ENCODE measurements around the gene CHN2. TPM values are rescaled to one million over a fixed set of nuclear protein-coding genes. Genes with fewer than 3 reads are reported as not detected.
A peak's percentile ranks its signal among the peaks of the same experiment; 100 is the strongest.

CHN2 gene
- polyA plus RNA-seq, 1 donor from 2014 or later, result 136 TPM

- peak overlapping the region; percentile 15 for H3K4me3 ChIP-seq (ENCODE audit: low read length)
- TF ChIP-seq CTCF (IDR thresholded peaks at IDR 0.05; ENCODE audit: poor library complexity, severe bottlenecking) (no peak), EZH2 (IDR thresholded peaks at IDR 0.05; ENCODE audit: borderline replicate concordance, insufficient read depth, low read length, poor library complexity, severe bottlenecking) (no peak), POLR2AphosphoS5 (IDR thresholded peaks at IDR 0.05) (no peak), RAD21 (conservative IDR thresholded peaks at IDR 0.05) (no peak), SMC3 (conservative IDR thresholded peaks at IDR 0.05; ENCODE audit: poor library complexity) (no peak), MXI1 (conservative IDR thresholded peaks at IDR 0.05; ENCODE audit: poor library complexity, severe bottlenecking) (no peak), REST (IDR thresholded peaks at IDR 0.05; ENCODE audit: borderline replicate concordance) (no peak), TAF1 (IDR thresholded peaks at IDR 0.05; ENCODE audit: low read depth) (no peak), EP300 (conservative IDR thresholded peaks at IDR 0.05; ENCODE audit: poor library complexity, severe bottlenecking) (no peak)
- no peaks in the 10 kb centered on the region for H3K27me3 ChIP-seq (ENCODE audit: insufficient read depth, low read depth, low read length)
Observed at GRCh38 chr7:29454464-29454863, 259.9 kb downstream of the CHN2 start.

GRCh38 chr7:29454899-29455451, 260.4 kb downstream of the CHN2 start:
- Histone ChIP-seq H3K9me2 (ENCODE audit: insufficient read depth, low read length) (no peaks in the 10 kb centered on the region), H3K4me2 (ENCODE audit: low read length) (no peak overlapping the region), H3K36me3 (ENCODE audit: insufficient read depth, low read length) (no peaks in the 10 kb centered on the region), H3K27ac (ENCODE audit: low read length) (peak overlapping the region; percentile 65), H3F3A (ENCODE audit: insufficient read depth, low read length, poor library complexity, severe bottlenecking) (peaks cover 4% of the 10 kb centered on the region), H3K9me3 (ENCODE audit: low read length) (no peaks in the 10 kb centered on the region), H4K20me1 (ENCODE audit: insufficient read depth) (no peaks in the 10 kb centered on the region), H3K9ac (ENCODE audit: low read length) (no peak overlapping the region), H3K4me3 (ENCODE audit: low read length) (peak overlapping the region; percentile 15), H3K27me3 (ENCODE audit: insufficient read depth, low read depth, low read length) (no peaks in the 10 kb centered on the region), H3K79me2 (replicated peaks; ENCODE audit: insufficient read depth, low read length) (no peaks in the 10 kb centered on the region), H2AFZ (ENCODE audit: low read depth, low read length) (no peak overlapping the region)
- TF ChIP-seq REST (IDR thresholded peaks at IDR 0.05; ENCODE audit: borderline replicate concordance) (peak; percentile 99), POLR2AphosphoS5 (IDR thresholded peaks at IDR 0.05) (peak; percentile 82), EZH2 (IDR thresholded peaks at IDR 0.05; ENCODE audit: borderline replicate concordance, insufficient read depth, low read length, poor library complexity, severe bottlenecking) (no peak), TAF1 (IDR thresholded peaks at IDR 0.05; ENCODE audit: low read depth) (no peak), SMC3 (conservative IDR thresholded peaks at IDR 0.05; ENCODE audit: poor library complexity) (peak; percentile 43), CTCF (IDR thresholded peaks at IDR 0.05; ENCODE audit: poor library complexity, severe bottlenecking) (no peak), RAD21 (conservative IDR thresholded peaks at IDR 0.05) (peak; percentile 14), EP300 (conservative IDR thresholded peaks at IDR 0.05; ENCODE audit: poor library complexity, severe bottlenecking) (peak; percentile 82)

More at GRCh38 chr7:29454464-29454863, 259.9 kb downstream of the CHN2 start:
- Histone ChIP-seq H3K9me2 (ENCODE audit: insufficient read depth, low read length) (no peaks in the 10 kb centered on the region), H3F3A (ENCODE audit: insufficient read depth, low read length, poor library complexity, severe bottlenecking) (peaks cover 4% of the 10 kb centered on the region), H3K4me2 (ENCODE audit: low read length) (no peak overlapping the region), H3K9me3 (ENCODE audit: low read length) (no peaks in the 10 kb centered on the region), H3K36me3 (ENCODE audit: insufficient read depth, low read length) (no peaks in the 10 kb centered on the region), H2AFZ (ENCODE audit: low read depth, low read length) (no peak overlapping the region), H3K9ac (ENCODE audit: low read length) (no peak overlapping the region), H3K27ac (ENCODE audit: low read length) (peak overlapping the region; percentile 65), H4K20me1 (ENCODE audit: insufficient read depth) (no peaks in the 10 kb centered on the region), H3K79me2 (replicated peaks; ENCODE audit: insufficient read depth, low read length) (no peaks in the 10 kb centered on the region)
